Astrocyte (in vitro differentiated cells and primary cell): ENCODE data around the gene CHN2. TPM values are rescaled to one million over a fixed set of nuclear protein-coding genes. Genes with fewer than 3 reads are reported as not detected.

Experiments used
- DNase-seq: peaks from one replicate; pipeline ENCODE4 v3.0.0-alpha.2; 2010; ENCODE audit warnings: low read depth
- FAIRE-seq: peaks from 2 replicates; lab custom pipeline; 2011; peaks lifted over from hg19 to GRCh38; lab: Jason Lieb, UNC
- H2AFZ ChIP-seq: 2 replicates; pipeline ENCODE4 v1.6.0; 2012; ENCODE audit warnings: low read depth, low read length, inconsistent platforms
- H3K27ac ChIP-seq: 2 replicates; pipeline ENCODE4 v1.5.1; 2011; ENCODE audit warnings: low read depth, low read length, inconsistent platforms
- H3K27me3 ChIP-seq: 2 replicates; pipeline ENCODE4 v1.6.0; 2011; ENCODE audit warnings: low read length, inconsistent platforms; ENCODE audit not compliant: insufficient read depth
- H3K36me3 ChIP-seq: 2 replicates; pipeline ENCODE4 v1.5.1; 2011; ENCODE audit warnings: low read length, inconsistent platforms; ENCODE audit not compliant: insufficient read depth
- H3K4me1 ChIP-seq: 2 replicates; pipeline ENCODE4 v1.5.1; 2011; ENCODE audit warnings: low read length, inconsistent platforms; ENCODE audit not compliant: insufficient read depth
- H3K4me2 ChIP-seq: 2 replicates; pipeline ENCODE4 v1.6.0; 2012; ENCODE audit warnings: low read length, inconsistent platforms
- H3K4me3 ChIP-seq: 2 replicates; pipeline ENCODE4 v1.5.1; 2011; ENCODE audit warnings: low read depth, mild to moderate bottlenecking, low read length, inconsistent platforms; ENCODE audit not compliant: insufficient read depth
- H3K79me2 ChIP-seq: 2 replicates; pipeline ENCODE4 v1.6.0; 2012; ENCODE audit warnings: mild to moderate bottlenecking, low read length, inconsistent platforms; ENCODE audit not compliant: insufficient read depth
- H3K9ac ChIP-seq: 2 replicates; pipeline ENCODE4 v1.6.0; 2012; ENCODE audit warnings: mild to moderate bottlenecking, low read length, inconsistent platforms
- H3K9me3 ChIP-seq: 2 replicates; pipeline ENCODE4 v1.5.1; 2012; ENCODE audit warnings: low read depth, mild to moderate bottlenecking, low read length, inconsistent platforms; ENCODE audit not compliant: insufficient read depth
- H4K20me1 ChIP-seq: 2 replicates; pipeline ENCODE4 v1.6.0; 2012; ENCODE audit warnings: low read length, inconsistent platforms; ENCODE audit not compliant: insufficient read depth
- H3K27ac Mint-ChIP-seq: one replicate; pipeline ENCODE4 v1.8.0; 2021; ENCODE audit warnings: mild to moderate bottlenecking, mixed read lengths; ENCODE audit not compliant: unreplicated experiment
- H3K27me3 Mint-ChIP-seq: one replicate; pipeline ENCODE4 v1.8.0; 2021; ENCODE audit warnings: low read depth, mixed read lengths; ENCODE audit not compliant: unreplicated experiment
- H3K36me3 Mint-ChIP-seq: one replicate; pipeline ENCODE4 v1.8.0; 2021; ENCODE audit warnings: low read depth, mixed read lengths; ENCODE audit not compliant: unreplicated experiment
- H3K4me1 Mint-ChIP-seq: one replicate; pipeline ENCODE4 v1.8.0; 2021; ENCODE audit warnings: low read depth, mixed read lengths; ENCODE audit not compliant: unreplicated experiment
- H3K4me3 Mint-ChIP-seq: one replicate; pipeline ENCODE4 v1.8.0; 2021; ENCODE audit warnings: mild to moderate bottlenecking, moderate library complexity, mixed read lengths; ENCODE audit not compliant: unreplicated experiment
- H3K9me3 Mint-ChIP-seq: one replicate; pipeline ENCODE4 v1.8.0; 2021; ENCODE audit warnings: mild to moderate bottlenecking, mixed read lengths; ENCODE audit not compliant: unreplicated experiment
- EZH2 ChIP-seq: IDR thresholded peaks from 2 replicates; pipeline ENCODE4 v1.6.1; 2012; ENCODE audit warnings: mild to moderate bottlenecking, low read length, inconsistent platforms; ENCODE audit not compliant: insufficient read depth
- total RNA-seq: library from RNA; stranded (reverse); gene quantifications from 2 replicates; pipeline ENCODE4 v1.2.1, GENCODE V29; 2021
- TF ChIP-seq, protein P1 (sequence below): IDR thresholded peaks from 2 replicates; pipeline ENCODE4 v1.5.1; 2011; ENCODE audit warnings: low read depth, mild to moderate bottlenecking, inconsistent platforms, low read length, moderate library complexity; ENCODE audit not compliant: insufficient read depth

CHN2 gene
- total RNA-seq, 1 donor from 2014 or later = 2.5 TPM

DNA sequence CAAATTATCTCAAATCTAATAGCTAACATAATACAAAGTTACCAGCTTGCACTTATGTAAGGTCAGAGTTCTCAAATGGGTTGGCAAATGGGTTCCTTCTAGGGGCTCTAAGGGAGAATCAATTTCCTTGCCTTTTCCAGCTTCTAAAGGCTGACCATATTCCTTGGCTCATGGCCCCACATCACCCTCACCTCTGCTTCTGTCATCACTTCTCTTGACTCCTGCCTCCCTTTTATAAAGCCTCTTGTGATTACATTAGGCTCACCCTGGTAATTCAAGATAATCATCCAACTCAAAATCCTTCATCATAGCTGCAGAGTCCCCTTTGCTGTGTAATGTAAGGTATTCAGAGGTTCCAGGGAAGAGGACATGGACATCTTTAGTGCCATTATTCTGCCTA is 42.1 kb downstream of the CHN2 start:
- no peaks in the 10 kb centered on the region for H3K9me3 ChIP-seq
- Mint-ChIP-seq H3K36me3 (no peaks in the 10 kb centered on the region), H3K9me3 (no peaks in the 10 kb centered on the region), H3K4me3 (no peak overlapping the region), H3K4me1 (peaks cover 8% of the 10 kb centered on the region), H3K27me3 (peaks cover 8% of the 10 kb centered on the region), H3K27ac (no peak overlapping the region)
- no peaks in the 10 kb centered on the region for H3K79me2 ChIP-seq
- TF ChIP-seq EZH2 = no peak
- TF ChIP-seq, protein P1, sequence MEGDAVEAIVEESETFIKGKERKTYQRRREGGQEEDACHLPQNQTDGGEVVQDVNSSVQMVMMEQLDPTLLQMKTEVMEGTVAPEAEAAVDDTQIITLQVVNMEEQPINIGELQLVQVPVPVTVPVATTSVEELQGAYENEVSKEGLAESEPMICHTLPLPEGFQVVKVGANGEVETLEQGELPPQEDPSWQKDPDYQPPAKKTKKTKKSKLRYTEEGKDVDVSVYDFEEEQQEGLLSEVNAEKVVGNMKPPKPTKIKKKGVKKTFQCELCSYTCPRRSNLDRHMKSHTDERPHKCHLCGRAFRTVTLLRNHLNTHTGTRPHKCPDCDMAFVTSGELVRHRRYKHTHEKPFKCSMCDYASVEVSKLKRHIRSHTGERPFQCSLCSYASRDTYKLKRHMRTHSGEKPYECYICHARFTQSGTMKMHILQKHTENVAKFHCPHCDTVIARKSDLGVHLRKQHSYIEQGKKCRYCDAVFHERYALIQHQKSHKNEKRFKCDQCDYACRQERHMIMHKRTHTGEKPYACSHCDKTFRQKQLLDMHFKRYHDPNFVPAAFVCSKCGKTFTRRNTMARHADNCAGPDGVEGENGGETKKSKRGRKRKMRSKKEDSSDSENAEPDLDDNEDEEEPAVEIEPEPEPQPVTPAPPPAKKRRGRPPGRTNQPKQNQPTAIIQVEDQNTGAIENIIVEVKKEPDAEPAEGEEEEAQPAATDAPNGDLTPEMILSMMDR = no peak
- no peaks in the 10 kb centered on the region for H3K4me1 ChIP-seq
- no peak overlapping the region for H3K27ac ChIP-seq
- H3K9ac ChIP-seq = no peak overlapping the region
- H4K20me1 ChIP-seq = no peaks in the 10 kb centered on the region
- H3K4me3 ChIP-seq = no peak overlapping the region
- DNase-seq (no peak), FAIRE-seq (no peak)
- no peaks in the 10 kb centered on the region for H3K36me3 ChIP-seq
- no peak overlapping the region for H2AFZ ChIP-seq
- peaks cover 3% of the 10 kb centered on the region for H3K27me3 ChIP-seq
- no peak overlapping the region for H3K4me2 ChIP-seq

DNA sequence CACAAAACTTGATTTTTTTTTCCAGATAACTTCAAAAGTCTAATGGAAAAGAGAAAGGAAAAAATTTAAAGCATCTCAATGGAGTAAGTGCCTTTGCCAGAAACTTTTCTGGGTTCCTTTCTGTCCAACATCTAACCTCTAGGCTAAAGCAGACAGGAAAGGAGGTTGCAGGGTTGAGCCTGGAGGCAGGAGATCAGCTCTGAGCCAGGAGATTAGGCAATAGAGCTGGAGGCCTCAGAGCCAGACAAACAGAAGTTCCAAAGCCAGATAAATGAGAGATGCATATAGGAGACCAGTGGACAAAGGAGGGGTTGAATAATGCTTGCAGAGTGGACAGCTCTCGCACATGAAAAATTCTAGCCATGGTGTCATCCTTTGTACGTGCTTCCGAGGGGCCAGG is 42.9 kb downstream of the CHN2 start:
- no peak overlapping the region for H3K9ac ChIP-seq
- H3K27ac ChIP-seq = no peak overlapping the region
- no peak overlapping the region for H3K4me3 Mint-ChIP-seq
- no peaks in the 10 kb centered on the region for H3K36me3 Mint-ChIP-seq
- H3K4me1 ChIP-seq = no peaks in the 10 kb centered on the region
- no peaks in the 10 kb centered on the region for H3K9me3 ChIP-seq
- peaks cover 2% of the 10 kb centered on the region for H3K4me1 Mint-ChIP-seq
- H3K79me2 ChIP-seq = no peaks in the 10 kb centered on the region
- no peaks in the 10 kb centered on the region for H3K9me3 Mint-ChIP-seq
- no peak overlapping the region for H3K4me2 ChIP-seq
- FAIRE-seq (no peak), DNase-seq (no peak)
- H4K20me1 ChIP-seq = no peaks in the 10 kb centered on the region
- H3K36me3 ChIP-seq = no peaks in the 10 kb centered on the region
- peaks cover 3% of the 10 kb centered on the region for H3K27me3 ChIP-seq
- H3K4me3 ChIP-seq = no peak overlapping the region
- H3K27ac Mint-ChIP-seq = no peak overlapping the region
- peaks cover 8% of the 10 kb centered on the region for H3K27me3 Mint-ChIP-seq
- no peak for TF ChIP-seq EZH2
- TF ChIP-seq, protein P1 = no peak
- H2AFZ ChIP-seq = no peak overlapping the region

DNA sequence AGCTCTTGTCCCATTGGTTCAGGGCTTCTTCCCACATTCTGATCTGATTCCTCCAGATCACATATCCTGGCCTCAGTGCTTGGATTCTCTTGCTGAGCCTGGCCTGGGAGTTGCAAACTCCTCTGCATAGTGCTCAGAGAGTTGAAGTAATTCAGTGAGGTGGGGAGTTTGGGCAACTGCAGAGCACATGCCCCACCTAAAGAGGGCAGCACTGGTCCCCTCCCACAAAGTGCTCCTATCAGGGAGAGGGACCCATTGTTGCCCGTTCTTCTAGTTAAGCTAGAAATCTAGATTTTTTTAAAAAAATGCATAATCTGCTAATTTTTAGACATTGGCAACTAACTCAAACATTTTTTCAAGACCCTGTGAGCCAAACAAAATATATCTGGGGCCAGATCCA is 45.1 kb downstream of the CHN2 start:
- H3K4me2 ChIP-seq = no peak overlapping the region
- H2AFZ ChIP-seq = no peak overlapping the region
- Mint-ChIP-seq H3K4me1 (no peaks in the 10 kb centered on the region), H3K36me3 (no peaks in the 10 kb centered on the region), H3K27me3 (peaks cover 8% of the 10 kb centered on the region), H3K9me3 (no peaks in the 10 kb centered on the region), H3K4me3 (no peak overlapping the region), H3K27ac (no peak overlapping the region)
- H4K20me1 ChIP-seq = no peaks in the 10 kb centered on the region
- H3K36me3 ChIP-seq = no peaks in the 10 kb centered on the region
- no peaks in the 10 kb centered on the region for H3K4me1 ChIP-seq
- TF ChIP-seq, protein P1 = no peak
- no peak for TF ChIP-seq EZH2
- H3K27me3 ChIP-seq = peaks cover 5% of the 10 kb centered on the region
- H3K4me3 ChIP-seq = no peak overlapping the region
- H3K79me2 ChIP-seq = no peaks in the 10 kb centered on the region
- DNase-seq = no peak
- H3K9ac ChIP-seq = no peak overlapping the region
- H3K9me3 ChIP-seq = no peaks in the 10 kb centered on the region
- no peak for FAIRE-seq
- no peak overlapping the region for H3K27ac ChIP-seq
